GM18507 (cell line): ENCODE results near the gene POLR2H.
"Not testable (repeated sequence)": the region's sequence is repeated elsewhere in the genome, so short reads cannot be mapped to it uniquely, and the experiment has no call there.

ENCODE experiments used
- DNase-seq: peaks from one replicate; pipeline ENCODE4 v3.0.0; 2011; ENCODE audit warnings: low read depth; ENCODE audit not compliant: insufficient read length; ENCODE audit errors: extremely low spot score
- FAIRE-seq: peaks from 2 replicates; lab custom pipeline; 2011; peaks lifted over from hg19 to GRCh38; lab: Jason Lieb, UNC

Gene POLR2H

DNA sequence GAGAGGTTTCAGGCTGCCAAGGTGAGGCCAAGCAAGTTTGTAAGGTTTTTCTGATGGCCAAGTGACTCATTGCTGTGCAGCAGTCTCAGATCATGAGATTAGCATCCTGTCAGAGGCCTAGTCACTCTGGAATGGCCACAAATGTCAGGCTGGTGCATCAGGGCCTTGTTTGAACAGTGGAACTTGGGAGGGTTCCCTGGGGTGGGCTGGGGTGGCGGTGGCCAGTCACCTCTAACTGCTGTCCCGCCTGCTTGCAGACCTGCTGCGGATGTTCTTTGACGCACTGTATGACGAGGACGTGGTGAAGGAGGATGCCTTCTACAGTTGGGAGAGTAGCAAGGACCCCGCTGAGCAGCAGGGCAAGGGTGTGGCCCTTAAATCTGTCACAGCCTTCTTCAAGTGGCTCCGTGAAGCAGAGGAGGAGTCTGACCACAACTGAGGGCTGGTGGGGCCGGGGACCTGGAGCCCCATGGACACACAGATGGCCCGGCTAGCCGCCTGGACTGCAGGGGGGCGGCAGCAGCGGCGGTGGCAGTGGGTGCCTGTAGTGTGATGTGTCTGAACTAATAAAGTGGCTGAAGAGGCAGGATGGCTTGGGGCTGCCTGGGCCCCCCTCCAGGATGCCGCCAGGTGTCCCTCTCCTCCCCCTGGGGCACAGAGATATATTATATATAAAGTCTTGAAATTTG lies 26.9 kb upstream of the POLR2H start:
- FAIRE-seq = no peak
- no peak for DNase-seq

DNA sequence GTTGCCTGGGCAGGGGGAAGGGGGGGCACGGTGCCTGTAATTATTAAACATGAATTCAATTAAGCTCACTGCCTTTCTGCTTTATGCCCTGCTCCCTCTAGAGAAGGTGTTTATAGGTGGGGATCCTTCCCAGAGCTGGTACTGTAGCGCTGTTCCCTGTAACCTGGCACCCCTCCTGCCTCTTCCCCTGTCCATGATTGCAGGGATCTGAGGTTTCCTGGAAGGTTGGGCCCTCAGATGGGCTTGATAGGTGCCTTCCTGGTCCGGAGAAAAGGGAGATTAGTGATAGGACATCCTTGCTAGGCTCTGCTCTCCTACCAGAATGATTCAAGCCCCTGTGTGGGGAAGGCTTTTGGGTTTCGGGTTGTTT lies 26.2 kb upstream of the POLR2H start:
- DNase-seq = no peak
- no peak for FAIRE-seq

DNA sequence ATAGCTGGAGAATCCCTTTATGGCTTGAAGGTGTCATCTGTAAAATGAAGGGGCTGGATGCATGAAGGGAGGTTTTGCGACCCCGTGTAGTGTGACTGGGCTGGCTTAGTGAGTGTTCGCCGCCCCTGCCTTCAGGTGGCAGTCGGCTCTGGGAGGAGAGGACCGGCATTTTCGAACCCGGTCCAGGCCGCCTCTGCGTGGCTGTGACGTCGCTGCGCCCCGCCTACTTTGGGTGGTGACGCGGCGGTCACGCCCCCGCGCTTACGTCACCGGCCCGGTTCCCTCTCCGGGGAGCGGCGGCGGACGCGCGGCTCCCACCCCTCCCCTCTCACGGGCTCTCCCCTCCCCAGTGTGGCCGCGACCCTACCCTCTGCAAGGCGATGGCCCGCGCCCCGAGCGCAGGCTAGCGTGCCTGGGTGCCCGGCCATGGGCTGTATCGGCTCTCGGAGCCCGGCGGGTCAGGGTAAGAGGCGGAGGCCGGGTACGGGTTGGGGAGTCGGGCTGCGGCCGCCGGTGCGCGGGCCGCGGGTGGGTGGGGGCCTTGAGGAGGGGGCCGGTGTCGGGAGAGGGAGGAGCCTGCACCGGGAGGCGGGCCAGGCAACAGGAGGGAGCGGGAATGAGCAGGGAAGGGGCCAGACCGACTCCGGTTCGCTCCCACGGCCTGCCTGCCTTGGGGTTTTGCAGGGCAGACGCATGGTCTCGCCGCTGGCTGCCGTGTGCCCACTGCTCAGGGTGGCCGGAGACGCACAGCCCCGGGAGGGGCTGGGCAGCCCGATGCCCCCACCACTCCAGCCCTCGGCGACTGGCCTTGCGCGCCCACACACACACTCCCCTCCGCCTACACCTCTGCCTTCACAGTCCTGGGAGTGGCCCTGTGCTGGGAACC lies 25.6 kb upstream of the POLR2H start:
- DNase-seq (peak; percentile 76), FAIRE-seq (peak; percentile 69)

DNA sequence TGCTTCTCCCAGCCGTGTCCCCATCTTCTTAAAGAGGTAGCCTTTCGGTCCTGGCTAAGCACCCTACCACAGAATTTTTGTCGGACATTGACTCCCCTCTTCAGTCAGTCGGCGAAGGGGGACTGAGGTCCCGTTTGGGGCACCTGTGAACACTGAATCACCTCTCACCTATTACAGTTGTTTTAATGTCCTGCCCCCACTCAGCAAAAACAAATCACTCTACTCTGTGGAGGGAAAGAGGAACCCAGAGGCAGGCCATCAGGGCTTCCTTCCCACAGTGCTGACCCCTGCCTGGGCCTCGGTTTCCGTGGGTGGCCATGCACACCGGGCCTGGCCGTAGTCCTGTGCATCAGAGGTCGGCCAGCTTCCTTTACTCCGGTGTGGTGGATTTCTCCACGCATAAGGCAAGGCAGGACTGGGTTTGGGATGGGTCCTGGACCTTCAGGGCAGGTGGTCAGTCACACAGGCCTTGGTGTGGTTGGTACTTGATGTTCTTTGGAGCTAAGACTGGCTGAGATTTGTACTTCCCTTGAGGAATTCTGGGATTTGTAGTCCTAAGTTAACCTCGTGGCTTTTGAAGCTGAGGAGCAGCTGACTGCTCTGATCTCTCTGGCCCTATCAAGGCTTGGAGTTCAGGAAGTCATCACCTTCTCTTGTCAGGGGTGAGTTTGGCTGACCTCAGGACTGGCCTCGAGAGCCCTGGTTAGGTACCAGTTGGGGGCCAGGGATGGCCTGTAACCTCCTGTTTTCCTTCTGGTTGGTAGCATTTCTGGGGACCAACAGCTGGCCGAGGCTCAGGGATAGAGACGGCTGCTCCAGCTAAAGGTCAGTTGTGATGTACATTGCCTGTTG lies 24.7 kb upstream of the POLR2H start:
- FAIRE-seq (no peak), DNase-seq (no peak)

DNA sequence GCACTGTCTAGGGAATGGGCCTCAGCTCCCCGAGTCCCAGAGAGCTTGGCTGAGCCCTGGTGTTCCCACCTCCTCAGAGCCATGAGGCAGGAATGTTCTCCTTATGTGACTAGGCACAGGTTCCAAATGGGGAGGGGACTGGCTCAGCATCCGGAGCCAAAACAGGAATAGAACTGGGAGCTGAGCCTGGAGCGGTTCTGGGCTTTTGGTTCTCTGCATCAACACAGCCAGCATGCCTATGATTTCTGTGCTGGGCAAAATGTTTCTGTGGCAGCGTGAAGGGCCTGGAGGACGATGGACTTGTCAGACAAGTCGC lies 24.2 kb upstream of the POLR2H start, which contains the start of gene FAM131A:
Gene FAM131A, plus strand, starts transcription at position 202 of the 316 bp plus-strand sequence. Its CDS starts 31 bp downstream, at position 233.
- FAIRE-seq = no peak
- no peak for DNase-seq

DNA sequence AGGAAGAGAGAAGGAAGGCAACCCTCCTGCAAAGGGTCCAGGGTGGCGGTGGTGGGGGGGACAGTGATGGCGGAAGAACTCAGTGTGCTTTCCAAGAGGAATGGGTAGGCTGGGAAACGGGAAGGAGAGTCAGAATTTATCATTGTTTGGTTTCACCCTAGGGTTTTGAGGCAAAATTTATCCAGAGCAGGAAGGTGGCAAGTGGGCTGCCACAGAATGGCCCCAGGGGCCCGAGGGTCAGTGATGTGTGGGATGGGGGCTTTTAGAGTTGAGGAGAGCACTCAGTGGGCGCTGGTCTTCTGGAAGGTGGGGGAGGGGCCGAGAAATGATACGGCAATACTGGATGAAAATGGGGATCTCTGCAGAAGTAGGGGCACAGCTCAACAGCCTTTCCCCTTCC lies 23.5 kb upstream of the POLR2H start:
- DNase-seq (no peak), FAIRE-seq (no peak)

DNA sequence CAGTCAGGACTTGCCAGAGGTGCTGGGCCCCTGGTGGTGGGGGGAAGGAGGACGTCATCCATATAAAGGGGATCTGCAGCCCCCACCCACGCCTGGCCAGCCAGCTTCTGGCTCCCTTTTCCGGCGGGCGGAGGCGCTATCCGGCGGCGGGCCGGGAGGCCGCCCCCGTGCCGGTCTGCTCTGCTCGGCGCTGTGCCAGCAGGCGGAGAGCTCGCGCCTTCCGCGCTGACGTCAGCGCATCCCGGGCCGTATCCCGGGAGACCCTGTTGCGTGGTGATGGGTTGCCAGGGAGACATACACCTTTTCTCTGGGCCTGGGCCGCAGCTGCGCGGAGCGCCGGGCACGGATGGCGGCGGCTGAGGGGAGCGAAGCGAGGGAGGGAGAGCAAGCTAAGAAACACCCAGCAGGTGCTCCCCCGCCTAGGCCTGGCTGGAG lies 23.0 kb upstream of the POLR2H start:
- DNase-seq = no peak
- no peak for FAIRE-seq

DNA sequence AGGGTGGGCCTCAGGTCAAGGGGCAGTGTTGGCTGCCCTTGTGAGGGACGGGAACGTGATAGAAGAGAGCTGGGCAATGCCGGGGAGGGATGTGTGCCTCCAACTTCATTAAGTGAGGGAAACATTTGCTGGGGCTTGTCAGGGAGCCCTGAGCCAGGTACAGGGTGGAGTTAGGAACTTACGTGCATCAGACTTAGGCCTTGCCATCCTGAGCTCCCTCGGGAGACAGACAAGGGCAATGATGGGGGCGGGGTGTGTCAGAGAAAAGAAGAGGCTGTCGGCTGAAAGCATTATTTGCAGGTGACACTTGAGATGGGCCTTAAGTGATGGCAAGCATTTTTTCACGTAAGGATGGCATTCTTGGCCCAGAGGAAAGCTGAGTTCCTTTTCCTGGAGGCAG lies 22.5 kb upstream of the POLR2H start:
- DNase-seq = no peak
- no peak for FAIRE-seq

DNA sequence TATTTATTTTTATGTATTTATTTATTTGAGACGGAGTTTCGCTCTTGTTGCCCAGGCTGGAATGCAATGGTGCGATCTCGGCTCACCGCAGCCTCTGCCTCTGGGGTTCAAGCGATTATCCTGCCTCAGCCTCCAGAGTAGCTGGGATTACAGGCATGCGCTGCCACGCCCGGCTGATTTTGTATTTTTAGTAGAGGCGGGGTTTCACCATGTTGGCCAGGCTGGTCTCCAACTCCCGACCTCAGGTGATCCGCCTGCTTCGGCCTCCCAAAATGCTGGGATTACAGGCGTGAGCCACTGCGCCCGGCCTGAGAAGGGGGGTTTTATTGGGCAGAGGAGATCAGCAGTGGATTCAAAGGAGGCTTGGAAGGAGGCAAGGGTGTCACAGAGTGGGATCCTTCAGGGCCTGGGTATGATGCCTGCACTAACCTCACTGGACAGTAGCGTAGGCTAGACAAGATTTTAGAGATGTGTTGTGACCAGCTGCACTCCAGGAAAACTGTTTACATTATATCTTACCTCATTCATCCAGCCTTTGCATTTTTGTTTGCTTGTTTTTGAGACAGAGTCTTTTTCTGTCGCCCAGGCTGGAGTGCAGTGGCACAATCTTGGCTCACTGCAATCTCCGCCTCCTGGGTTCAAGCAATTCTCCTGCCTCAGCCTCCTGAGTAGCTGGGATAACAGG lies 21.9 kb upstream of the POLR2H start:
- DNase-seq, FAIRE-seq: not testable (repeated sequence)

DNA sequence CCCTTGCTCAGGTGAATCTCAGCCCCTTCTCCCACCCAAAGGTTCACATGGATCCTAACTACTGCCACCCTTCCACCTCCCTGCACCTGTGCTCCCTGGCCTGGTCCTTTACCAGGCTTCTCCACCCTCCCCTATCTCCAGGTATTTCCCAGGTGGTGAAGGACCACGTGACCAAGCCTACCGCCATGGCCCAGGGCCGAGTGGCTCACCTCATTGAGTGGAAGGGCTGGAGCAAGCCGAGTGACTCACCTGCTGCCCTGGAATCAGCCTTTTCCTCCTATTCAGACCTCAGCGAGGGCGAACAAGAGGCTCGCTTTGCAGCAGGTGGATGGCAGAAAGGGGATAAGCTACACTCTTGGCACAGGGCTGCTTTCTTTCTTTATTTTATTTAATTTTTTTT lies 19.6 kb upstream of the POLR2H start:
- FAIRE-seq (no peak), DNase-seq (no peak)

DNA sequence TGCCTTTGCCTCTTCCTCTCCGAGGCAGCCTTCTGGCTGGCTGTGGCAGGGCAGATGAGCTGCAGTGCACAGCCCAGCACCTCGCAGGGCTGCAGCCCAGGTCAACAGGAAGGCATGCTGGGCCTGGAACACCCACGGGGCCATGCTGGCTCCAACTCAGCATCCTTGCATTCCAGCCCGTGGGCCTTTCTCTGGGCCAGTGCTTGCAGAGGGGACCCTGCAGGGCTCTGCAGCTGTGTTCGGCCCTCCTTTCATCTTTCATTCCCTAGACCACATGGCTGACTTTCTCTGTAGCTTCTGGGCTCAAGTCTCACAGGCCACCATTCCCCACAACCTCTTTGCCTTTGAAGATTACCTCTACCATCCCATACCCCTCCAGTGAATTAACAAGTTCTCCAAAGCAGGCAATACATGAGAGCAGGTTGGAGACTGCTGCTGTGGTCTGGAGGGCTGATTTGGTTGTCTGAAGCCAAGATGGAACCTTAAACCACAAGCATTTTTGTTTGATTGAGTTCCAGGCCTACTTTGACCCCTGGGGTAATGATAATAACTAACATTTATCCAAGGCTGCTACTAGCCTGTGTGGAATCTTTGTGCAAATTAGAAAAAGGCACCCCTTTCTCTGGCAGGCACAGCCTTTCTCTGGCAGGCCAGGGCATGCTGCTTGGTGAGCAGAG lies 18.2 kb upstream of the POLR2H start:
- no peak for FAIRE-seq

DNA sequence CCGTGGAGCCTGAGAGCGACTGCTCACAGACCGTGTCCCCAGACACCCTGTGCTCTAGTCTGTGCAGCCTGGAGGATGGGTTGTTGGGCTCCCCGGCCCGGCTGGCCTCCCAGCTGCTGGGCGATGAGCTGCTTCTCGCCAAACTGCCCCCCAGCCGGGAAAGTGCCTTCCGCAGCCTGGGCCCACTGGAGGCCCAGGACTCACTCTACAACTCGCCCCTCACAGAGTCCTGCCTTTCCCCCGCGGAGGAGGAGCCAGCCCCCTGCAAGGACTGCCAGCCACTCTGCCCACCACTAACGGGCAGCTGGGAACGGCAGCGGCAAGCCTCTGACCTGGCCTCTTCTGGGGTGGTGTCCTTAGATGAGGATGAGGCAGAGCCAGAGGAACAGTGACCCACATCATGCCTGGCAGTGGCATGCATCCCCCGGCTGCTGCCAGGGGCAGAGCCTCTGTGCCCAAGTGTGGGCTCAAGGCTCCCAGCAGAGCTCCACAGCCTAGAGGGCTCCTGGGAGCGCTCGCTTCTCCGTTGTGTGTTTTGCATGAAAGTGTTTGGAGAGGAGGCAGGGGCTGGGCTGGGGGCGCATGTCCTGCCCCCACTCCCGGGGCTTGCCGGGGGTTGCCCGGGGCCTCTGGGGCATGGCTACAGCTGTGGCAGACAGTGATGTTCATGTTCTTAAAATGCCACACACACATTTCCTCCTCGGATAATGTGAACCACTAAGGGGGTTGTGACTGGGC lies 16.8 kb upstream of the POLR2H start:
- no peak for DNase-seq
- no peak for FAIRE-seq

More for the DNA sequence above, 18.2 kb upstream of the POLR2H start:
- no peak for DNase-seq

DNA sequence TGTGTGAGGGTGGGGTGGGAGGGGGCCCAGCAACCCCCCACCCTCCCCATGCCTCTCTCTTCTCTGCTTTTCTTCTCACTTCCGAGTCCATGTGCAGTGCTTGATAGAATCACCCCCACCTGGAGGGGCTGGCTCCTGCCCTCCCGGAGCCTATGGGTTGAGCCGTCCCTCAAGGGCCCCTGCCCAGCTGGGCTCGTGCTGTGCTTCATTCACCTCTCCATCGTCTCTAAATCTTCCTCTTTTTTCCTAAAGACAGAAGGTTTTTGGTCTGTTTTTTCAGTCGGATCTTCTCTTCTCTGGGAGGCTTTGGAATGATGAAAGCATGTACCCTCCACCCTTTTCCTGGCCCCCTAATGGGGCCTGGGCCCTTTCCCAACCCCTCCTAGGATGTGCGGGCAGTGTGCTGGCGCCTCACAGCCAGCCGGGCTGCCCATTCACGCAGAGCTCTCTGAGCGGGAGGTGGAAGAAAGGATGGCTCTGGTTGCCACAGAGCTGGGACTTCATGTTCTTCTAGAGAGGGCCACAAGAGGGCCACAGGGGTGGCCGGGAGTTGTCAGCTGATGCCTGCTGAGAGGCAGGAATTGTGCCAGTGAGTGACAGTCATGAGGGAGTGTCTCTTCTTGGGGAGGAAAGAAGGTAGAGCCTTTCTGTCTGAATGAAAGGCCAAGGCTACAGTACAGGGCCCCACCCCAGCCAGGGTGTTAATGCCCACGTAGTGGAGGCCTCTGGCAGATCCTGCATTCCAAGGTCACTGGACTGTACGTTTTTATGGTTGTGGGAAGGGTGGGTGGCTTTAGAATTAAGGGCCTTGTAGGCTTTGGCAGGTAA lies 16.0 kb upstream of the POLR2H start:
- DNase-seq (no peak), FAIRE-seq (no peak)

DNA sequence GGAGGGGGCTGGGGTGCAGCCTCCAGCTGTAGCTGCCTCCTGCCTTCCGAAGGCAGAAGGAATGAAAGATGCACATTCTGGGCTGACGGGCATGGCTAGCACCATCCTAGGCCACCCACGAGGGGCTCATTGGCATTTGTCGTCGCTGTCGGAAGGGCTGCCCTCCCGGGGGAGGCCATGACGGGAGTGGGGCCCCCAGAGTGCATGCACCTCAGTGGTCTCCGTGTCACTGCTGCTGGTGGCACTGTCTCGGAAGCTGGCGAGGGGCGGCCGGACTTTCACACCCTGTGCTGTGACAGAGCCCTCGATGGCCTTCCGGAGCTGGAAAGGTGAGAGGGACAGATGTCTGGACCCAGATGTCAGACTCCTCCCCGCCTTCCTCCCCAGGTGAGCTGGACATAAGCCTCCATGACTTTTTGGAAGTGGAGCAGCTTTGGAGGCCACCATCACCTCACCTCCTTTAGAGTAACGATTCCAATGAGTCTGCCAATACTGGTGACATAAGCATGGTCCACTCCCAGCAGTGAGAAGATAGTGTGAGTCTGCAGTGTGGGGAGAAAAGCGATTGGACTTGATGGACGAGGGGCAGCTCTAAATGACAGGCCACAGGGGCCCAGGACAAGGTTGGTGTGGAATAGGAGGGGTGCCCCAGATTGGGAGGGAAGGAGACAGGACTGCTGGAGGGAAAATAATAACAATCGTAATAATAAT lies 14.9 kb upstream of the POLR2H start:
- FAIRE-seq = no peak
- no peak for DNase-seq

DNA sequence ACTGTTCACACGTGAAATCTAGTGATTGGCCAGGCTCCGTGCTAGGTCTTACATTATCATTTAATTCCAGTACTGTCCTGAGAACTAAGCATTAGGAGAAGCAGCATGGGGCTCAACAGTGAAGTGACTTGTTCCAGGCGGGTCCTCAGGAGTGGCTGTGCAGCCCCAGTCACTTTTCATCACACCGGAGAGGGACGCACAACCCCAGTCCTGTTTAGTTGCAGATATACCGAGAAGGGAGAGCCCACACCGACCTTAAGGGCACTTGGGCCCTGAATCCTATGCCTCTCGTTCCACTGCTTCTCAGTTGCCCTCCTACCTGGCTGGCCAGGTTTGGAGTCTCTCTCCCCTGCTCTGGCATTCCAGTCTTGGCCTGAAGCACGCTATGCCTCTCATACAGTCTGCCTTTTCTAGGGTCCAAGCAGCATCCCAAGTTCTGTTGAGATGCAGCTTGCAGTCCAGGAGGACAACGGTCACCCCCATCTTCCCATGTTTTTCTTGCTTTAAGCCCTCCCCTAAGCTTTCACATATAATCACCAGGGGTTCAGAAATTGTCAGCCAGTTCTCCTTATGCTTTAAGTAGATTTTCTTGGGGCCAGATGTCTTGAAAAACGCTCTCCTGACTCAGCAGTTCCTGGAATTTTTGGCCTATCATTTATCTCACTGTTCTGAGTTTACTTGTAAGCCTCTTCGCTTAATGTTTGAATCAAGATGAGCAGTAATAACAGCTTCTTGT lies 14.0 kb upstream of the POLR2H start:
- FAIRE-seq = no peak
- no peak for DNase-seq

DNA sequence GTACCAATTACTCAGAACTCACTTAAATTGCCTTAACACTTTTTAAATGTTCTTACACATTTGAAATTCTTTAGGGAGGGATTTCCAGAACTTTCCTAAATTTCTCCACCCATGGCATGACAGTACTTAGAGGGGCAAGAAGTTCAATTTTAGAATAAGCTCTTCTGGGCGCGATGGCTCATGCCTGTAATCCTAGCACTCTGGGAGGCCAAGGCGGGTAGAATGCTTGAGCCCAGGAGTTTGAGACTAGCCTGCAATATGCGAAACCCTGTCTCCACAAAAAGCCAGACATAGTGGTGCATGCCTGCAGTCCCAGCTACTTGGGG lies 13.5 kb upstream of the POLR2H start:
- no peak for FAIRE-seq
- DNase-seq = no peak
